ENCODE data around the gene RANBP10.
A peak's percentile ranks its signal among the peaks of the same experiment; 100 is the strongest.

The RANBP10 gene

DNA sequence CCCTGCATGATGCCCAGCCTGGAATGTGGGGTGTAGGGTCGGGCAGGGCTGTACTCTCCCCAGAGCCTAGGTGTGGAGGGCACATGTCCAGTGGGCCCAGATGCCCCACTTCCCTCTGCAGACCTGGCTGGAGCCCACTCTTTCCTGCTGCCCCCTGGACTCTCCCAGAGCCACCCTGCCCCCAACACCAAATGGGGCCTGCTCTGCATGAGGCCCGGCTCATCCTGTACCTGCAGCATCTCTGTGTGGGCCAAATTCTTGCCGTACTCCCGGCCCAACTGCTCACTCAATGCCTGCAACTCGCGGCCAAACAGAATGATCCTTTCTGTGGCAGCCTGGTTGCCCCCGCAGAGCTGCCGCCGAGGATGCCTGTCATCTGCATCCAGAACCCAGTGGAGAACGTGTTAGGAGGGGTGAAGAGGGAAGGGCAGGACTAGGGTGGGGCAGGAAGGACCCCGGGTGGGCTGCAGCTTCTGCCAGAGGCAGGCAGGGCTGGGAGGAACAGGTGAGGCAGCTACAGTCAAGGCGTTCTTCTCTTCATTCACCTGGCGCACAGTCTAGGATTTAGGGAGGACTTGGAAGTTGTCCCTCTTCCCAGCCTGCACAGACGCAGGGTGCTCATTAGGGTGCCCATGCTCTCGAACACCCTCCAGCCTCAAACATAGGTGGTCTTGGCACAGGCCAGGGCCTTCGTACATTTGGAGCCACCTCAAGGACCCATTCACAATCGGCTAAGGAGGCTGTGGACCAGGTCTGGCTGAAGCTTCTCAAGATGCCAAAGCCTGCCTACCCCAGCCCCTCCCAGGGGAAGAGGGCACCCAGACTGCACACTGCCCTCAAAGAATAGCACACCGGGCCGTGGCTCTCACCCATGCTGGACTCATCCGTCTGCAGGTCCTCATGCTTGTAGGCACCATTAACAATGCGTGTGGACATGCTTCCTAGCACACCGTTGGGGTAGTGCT lies 78.6 kb downstream of the RANBP10 start:
- ATAC-seq, result no peak
- TF ChIP-seq ZNF8 (CRISPR knock-in tag; IDR thresholded peaks at IDR 0.05), result no peak

DNA sequence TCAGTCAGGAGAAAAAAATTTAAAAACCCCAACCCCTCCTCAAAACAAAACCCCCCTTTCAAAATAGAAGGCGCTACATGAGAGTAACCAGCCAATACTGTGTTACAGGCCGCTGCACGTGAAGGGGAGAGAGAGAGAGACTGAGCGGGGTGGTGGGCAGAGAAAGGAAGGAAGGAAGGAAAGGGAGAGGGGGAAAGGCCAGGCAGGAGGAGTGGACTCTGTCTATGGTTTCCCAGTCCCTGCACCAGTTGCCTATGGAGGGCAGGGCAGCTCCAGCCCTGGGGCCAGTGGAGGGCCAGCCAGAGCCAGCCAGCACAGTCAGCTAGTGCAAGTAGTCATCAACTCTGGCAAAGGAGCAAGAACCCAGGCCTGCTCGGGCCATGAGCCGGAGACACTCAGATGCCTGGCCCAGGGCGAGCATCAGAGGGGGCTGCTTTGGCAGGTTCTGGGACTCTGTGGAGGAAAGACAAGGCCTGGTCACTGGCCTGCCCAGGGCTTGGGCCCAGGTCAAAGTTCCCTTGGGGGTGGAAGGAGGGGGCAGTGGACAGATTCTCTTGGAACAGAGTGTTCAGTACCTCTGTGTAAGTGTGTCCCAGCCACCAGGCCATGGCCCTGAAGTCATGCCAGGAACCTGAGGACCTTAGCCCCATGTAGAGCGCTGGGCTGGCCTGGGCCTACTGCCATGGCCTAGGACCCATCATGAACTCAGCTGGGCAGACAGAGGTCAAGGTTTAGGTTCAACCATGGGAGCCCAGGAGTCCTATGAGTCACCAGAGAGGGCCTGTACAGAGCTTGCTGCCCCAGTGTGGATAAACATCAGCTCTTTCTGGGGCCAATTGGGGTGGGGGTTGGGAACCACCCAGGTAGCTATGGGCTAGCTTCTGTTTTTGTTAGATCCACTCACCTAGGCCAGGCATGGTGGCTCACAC lies 80.0 kb downstream of the RANBP10 start:
- no peak for TF ChIP-seq PPARA (CRISPR knock-in tag; IDR thresholded peaks at IDR 0.05; ENCODE audit: borderline replicate concordance)
- TF ChIP-seq RARB (CRISPR knock-in tag; IDR thresholded peaks at IDR 0.05), result no peak
- TF ChIP-seq, protein P1, sequence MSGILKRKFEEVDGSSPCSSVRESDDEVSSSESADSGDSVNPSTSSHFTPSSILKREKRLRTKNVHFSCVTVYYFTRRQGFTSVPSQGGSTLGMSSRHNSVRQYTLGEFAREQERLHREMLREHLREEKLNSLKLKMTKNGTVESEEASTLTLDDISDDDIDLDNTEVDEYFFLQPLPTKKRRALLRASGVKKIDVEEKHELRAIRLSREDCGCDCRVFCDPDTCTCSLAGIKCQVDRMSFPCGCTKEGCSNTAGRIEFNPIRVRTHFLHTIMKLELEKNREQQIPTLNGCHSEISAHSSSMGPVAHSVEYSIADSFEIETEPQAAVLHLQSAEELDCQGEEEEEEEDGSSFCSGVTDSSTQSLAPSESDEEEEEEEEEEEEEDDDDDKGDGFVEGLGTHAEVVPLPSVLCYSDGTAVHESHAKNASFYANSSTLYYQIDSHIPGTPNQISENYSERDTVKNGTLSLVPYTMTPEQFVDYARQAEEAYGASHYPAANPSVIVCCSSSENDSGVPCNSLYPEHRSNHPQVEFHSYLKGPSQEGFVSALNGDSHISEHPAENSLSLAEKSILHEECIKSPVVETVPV (CRISPR knock-in tag; IDR thresholded peaks at IDR 0.05), result no peak
- TF ChIP-seq, protein P2, sequence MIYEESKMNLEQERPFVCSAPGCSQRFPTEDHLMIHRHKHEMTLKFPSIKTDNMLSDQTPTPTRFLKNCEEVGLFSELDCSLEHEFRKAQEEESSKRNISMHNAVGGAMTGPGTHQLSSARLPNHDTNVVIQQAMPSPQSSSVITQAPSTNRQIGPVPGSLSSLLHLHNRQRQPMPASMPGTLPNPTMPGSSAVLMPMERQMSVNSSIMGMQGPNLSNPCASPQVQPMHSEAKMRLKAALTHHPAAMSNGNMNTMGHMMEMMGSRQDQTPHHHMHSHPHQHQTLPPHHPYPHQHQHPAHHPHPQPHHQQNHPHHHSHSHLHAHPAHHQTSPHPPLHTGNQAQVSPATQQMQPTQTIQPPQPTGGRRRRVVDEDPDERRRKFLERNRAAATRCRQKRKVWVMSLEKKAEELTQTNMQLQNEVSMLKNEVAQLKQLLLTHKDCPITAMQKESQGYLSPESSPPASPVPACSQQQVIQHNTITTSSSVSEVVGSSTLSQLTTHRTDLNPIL (CRISPR knock-in tag; IDR thresholded peaks at IDR 0.05; ENCODE audit: low read depth), result no peak
- TF ChIP-seq BACH2 (CRISPR knock-in tag; IDR thresholded peaks at IDR 0.05; ENCODE audit: borderline replicate concordance), result no peak
- no peak for TF ChIP-seq TOX (CRISPR knock-in tag; IDR thresholded peaks at IDR 0.05; ENCODE audit: borderline replicate concordance)
- no peak for ATAC-seq

DNA sequence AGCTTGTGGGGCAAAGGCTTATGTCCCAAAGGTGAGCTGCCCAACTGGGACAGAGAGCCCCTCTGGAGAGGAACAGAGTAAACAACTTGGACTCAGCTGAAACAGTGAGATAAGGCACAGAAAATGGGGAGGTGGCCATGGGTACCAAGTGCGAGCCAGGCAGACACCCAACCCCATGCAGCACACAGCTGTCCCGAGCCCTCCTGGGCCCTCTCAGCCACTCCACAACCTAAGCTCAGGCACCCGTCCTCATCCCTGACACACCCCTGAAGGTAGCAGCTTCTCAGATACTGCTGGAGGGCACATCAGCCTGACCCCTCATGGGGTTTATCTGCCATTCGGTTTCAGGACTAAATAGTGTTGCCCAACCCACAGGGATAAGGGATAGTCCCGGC lies 82.5 kb downstream of the RANBP10 start:
- TF ChIP-seq GLIS3 (CRISPR knock-in tag; IDR thresholded peaks at IDR 0.05) (no peak), SNAI2 (CRISPR knock-in tag; IDR thresholded peaks at IDR 0.05) (no peak), ZNF565 (CRISPR knock-in tag; conservative IDR thresholded peaks at IDR 0.05; ENCODE audit: low read depth) (no peak), ZC3H10 (CRISPR knock-in tag; IDR thresholded peaks at IDR 0.05) (no peak), ZFP3 (CRISPR knock-in tag; IDR thresholded peaks at IDR 0.05) (no peak), TCF4 (CRISPR knock-in tag; IDR thresholded peaks at IDR 0.05; ENCODE audit: borderline replicate concordance) (no peak), OSR1 (CRISPR knock-in tag; IDR thresholded peaks at IDR 0.05) (no peak), CSDC2 (CRISPR knock-in tag; IDR thresholded peaks at IDR 0.05) (no peak), ESRRG (CRISPR knock-in tag; IDR thresholded peaks at IDR 0.05) (no peak), RARB (CRISPR knock-in tag; IDR thresholded peaks at IDR 0.05) (no peak), ISL1 (CRISPR knock-in tag; IDR thresholded peaks at IDR 0.05) (no peak), BACH2 (CRISPR knock-in tag; IDR thresholded peaks at IDR 0.05; ENCODE audit: borderline replicate concordance) (no peak), ZNF8 (CRISPR knock-in tag; IDR thresholded peaks at IDR 0.05) (no peak), ARNTL (CRISPR knock-in tag; IDR thresholded peaks at IDR 0.05; ENCODE audit: borderline replicate concordance, low read depth) (no peak), ZNF70 (CRISPR knock-in tag; IDR thresholded peaks at IDR 0.05) (no peak)
- TF ChIP-seq, protein P3, sequence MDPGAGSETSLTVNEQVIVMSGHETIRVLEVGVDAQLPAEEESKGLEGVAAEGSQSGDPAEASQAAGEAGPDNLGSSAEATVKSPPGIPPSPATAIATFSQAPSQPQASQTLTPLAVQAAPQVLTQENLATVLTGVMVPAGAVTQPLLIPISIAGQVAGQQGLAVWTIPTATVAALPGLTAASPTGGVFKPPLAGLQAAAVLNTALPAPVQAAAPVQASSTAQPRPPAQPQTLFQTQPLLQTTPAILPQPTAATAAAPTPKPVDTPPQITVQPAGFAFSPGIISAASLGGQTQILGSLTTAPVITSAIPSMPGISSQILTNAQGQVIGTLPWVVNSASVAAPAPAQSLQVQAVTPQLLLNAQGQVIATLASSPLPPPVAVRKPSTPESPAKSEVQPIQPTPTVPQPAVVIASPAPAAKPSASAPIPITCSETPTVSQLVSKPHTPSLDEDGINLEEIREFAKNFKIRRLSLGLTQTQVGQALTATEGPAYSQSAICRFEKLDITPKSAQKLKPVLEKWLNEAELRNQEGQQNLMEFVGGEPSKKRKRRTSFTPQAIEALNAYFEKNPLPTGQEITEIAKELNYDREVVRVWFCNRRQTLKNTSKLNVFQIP (CRISPR knock-in tag; IDR thresholded peaks at IDR 0.05; ENCODE audit: borderline replicate concordance, low read depth), result no peak
- ATAC-seq, result no peak

DNA sequence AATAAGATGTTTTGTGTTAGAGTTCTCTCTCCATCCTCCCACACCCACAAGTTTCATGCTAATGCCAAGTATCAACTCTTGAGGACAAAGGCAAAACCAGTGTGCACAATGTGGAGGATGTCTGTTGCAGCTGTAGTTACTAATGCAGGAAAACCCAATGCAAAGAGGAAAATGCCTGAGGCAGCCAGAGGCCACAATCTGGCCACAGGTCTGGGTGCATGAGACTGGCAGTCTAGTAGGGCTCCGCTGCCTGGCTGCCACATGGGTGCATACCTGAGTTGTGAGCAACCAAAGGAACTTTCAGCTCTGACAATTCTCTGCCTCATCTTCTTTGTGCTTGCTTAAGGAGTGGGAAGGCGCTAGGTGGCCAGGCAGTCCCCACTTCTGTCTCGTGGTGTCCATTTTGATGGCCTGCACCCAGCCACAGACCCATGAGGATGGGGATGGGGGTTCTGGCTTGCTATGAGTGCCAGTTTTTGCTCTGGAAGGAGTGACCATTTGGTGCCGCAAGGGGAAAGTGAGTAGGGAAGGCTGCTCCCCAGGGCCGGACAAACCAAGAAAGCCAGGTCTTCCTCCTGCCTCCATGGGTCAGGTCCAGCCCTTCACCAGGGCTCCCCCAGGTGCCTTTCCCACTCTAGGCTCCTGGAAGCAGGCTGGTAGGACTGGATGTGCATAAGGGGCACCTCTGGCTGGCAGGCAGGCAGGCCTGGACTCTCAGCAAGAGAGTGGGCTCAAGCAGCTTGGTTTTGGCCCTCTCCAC lies 83.0 kb downstream of the RANBP10 start:
- peak; percentile 4; the same call in 1 of the 3 replicates for ATAC-seq
- TF ChIP-seq, protein P1 (CRISPR knock-in tag; IDR thresholded peaks at IDR 0.05), result no peak
- TF ChIP-seq ESRRG (CRISPR knock-in tag; IDR thresholded peaks at IDR 0.05) (no peak), OSR1 (CRISPR knock-in tag; IDR thresholded peaks at IDR 0.05) (no peak), ZNF70 (CRISPR knock-in tag; IDR thresholded peaks at IDR 0.05) (no peak), RARB (CRISPR knock-in tag; IDR thresholded peaks at IDR 0.05) (no peak), BACH2 (CRISPR knock-in tag; IDR thresholded peaks at IDR 0.05; ENCODE audit: borderline replicate concordance) (no peak), PPARA (CRISPR knock-in tag; IDR thresholded peaks at IDR 0.05; ENCODE audit: borderline replicate concordance) (no peak), GLIS3 (CRISPR knock-in tag; IDR thresholded peaks at IDR 0.05) (no peak), ZC3H10 (CRISPR knock-in tag; IDR thresholded peaks at IDR 0.05) (no peak), TCF4 (CRISPR knock-in tag; IDR thresholded peaks at IDR 0.05; ENCODE audit: borderline replicate concordance) (no peak), SNAI2 (CRISPR knock-in tag; IDR thresholded peaks at IDR 0.05) (no peak)
- TF ChIP-seq, protein P3 (CRISPR knock-in tag; IDR thresholded peaks at IDR 0.05; ENCODE audit: borderline replicate concordance, low read depth), result no peak

Measured in SK-N-SH treated with all-trans-retinoic acid at 6 μM for 48 hours (cell line).